Caco-2 (cell line): ENCODE measurements around the gene CYTH4. TPM values are rescaled to one million over a fixed set of nuclear protein-coding genes. Genes with fewer than 3 reads are reported as not detected.

Source experiments
- BruUV-seq: library from RNA; stranded (reverse); fragments of 400-500 nt; replicated peaks from 2 replicates; lab custom pipeline; 2021; lab: Mats Ljungman, UMichigan
- CTCF ChIA-PET: fragments of 300-600 bp; sonication (Branson Sonifier 250); formaldehyde crosslinking; loops from one replicate; lab custom pipeline; 2022; ENCODE audit warnings: antibody characterized with exemption; lab: Charles Lee
- POLR2A ChIA-PET: fragments of 300-600 bp; sonication (Branson Sonifier 250); formaldehyde crosslinking; loops from one replicate; lab custom pipeline; 2022; ENCODE audit warnings: antibody characterized with exemption; lab: Charles Lee
- DNase-seq, 2 experiments: peaks; one replicate each; pipeline versions ENCODE4 v3.0.0 to v3.0.0-alpha.2; 2020 to 2022
- H3K27me3 ChIP-seq: replicated peaks from 2 replicates; pipeline ENCODE4 v1.6.0; 2011; ENCODE audit warnings: low read length; ENCODE audit not compliant: control insufficient read depth, insufficient read depth
- H3K36me3 ChIP-seq: 2 replicates; pipeline ENCODE4 v1.5.1; 2011; ENCODE audit warnings: low read length; ENCODE audit not compliant: control insufficient read depth, insufficient read depth
- H3K4me1 ChIP-seq: fragments of 250-450 bp; sonication (Bioruptor Pico); 2 replicates; pipeline ENCODE4 v1.5.1; 2020; ENCODE audit warnings: mild to moderate bottlenecking
- H3K4me3 ChIP-seq: 2 replicates; pipeline ENCODE4 v1.5.1; 2011; ENCODE audit warnings: low read depth, mild to moderate bottlenecking, control low read depth, low read length
- H3K9me3 ChIP-seq: fragments of 250-450 bp; sonication (Bioruptor Pico); 2 replicates; pipeline ENCODE4 v1.5.1; 2020; ENCODE audit warnings: mild to moderate bottlenecking, moderate library complexity
- H3K27ac Mint-ChIP-seq: one replicate; pipeline ENCODE4 v1.8.0; 2022; ENCODE audit warnings: mixed read lengths; ENCODE audit not compliant: unreplicated experiment
- H3K27me3 Mint-ChIP-seq: one replicate; pipeline ENCODE4 v1.8.0; 2022; ENCODE audit warnings: mixed read lengths; ENCODE audit not compliant: insufficient read depth, unreplicated experiment
- H3K36me3 Mint-ChIP-seq: one replicate; pipeline ENCODE4 v1.8.0; 2022; ENCODE audit warnings: mild to moderate bottlenecking, mixed read lengths; ENCODE audit not compliant: insufficient read depth, unreplicated experiment
- H3K4me1 Mint-ChIP-seq: one replicate; pipeline ENCODE4 v1.8.0; 2022; ENCODE audit warnings: low read depth, mixed read lengths; ENCODE audit not compliant: unreplicated experiment
- H3K4me3 Mint-ChIP-seq: one replicate; pipeline ENCODE4 v1.8.0; 2022; ENCODE audit warnings: mild to moderate bottlenecking, moderate library complexity, mixed read lengths; ENCODE audit not compliant: unreplicated experiment
- H3K9me3 Mint-ChIP-seq: one replicate; pipeline ENCODE4 v1.8.0; 2022; ENCODE audit warnings: mixed read lengths; ENCODE audit not compliant: unreplicated experiment
- intact Hi-C: fragments of 100-400 bp; cut with micrococcal nuclease; formaldehyde crosslinking; loops from one replicate; pipeline ENCODE4 v1.10.0; 2022; ENCODE audit not compliant: unreplicated experiment
- total RNA-seq: library from RNA; stranded (reverse); gene quantifications from 2 replicates; pipeline ENCODE4 v1.2.3, GENCODE V29; 2022
- TF ChIP-seq, protein P1 (sequence below), 2 experiments: fragments of 200-600 bp in 1 of 2; IDR thresholded peaks; 1 replicate in 1 of 2; 2 replicates in 1 of 2; pipeline versions ENCODE4 v1.5.1 to v1.8.0; 2011 to 2022; ENCODE audit warnings: antibody characterized with exemption in 1 of 2, control low read depth in 1 of 2, inconsistent platforms in 1 of 2, low read depth in 1 of 2, low read length in 1 of 2, mild to moderate bottlenecking in 1 of 2, moderate library complexity in 1 of 2; ENCODE audit not compliant: insufficient read depth in 1 of 2, severe bottlenecking in 1 of 2, unreplicated experiment in 1 of 2

Gene CYTH4
- total RNA-seq, 1 experiment from 2014 or later = not detected

DNA sequence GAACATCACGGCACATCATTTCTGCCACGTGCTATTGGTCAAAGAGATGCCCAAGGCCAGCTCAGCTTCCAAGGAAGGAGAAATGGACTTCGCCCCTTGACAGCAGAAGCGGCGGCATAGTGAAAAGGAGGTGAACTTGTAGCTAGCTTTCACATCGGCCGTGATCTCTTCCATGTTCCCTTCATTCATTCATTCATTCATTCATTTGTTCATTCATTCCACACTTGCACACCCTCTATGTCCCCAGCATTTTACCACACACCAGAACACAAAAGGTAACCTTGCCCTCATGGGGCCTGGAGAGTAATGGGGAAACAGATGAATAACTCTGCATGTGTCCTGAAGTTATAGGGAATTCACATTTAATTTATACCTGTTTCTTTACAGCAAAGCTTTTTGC is 1.1 kb upstream of the CYTH4 start:
- H3K27me3 Mint-ChIP-seq = peaks cover 10% of the 10 kb centered on the region
- Histone ChIP-seq H3K4me3 (no peak overlapping the region), H3K27me3 (no peaks in the 10 kb centered on the region), H3K36me3 (no peaks in the 10 kb centered on the region), H3K4me1 (no peaks in the 10 kb centered on the region), H3K9me3 (no peaks in the 10 kb centered on the region)
- H3K36me3 Mint-ChIP-seq = no peaks in the 10 kb centered on the region
- H3K9me3 Mint-ChIP-seq = no peaks in the 10 kb centered on the region
- ChIA-PET POLR2A (no interaction called here), CTCF (no interaction called here)
- no peaks in the 10 kb centered on the region for H3K4me1 Mint-ChIP-seq
- no peak for DNase-seq
- no TSS peak for BruUV-seq
- TF ChIP-seq, protein P1, sequence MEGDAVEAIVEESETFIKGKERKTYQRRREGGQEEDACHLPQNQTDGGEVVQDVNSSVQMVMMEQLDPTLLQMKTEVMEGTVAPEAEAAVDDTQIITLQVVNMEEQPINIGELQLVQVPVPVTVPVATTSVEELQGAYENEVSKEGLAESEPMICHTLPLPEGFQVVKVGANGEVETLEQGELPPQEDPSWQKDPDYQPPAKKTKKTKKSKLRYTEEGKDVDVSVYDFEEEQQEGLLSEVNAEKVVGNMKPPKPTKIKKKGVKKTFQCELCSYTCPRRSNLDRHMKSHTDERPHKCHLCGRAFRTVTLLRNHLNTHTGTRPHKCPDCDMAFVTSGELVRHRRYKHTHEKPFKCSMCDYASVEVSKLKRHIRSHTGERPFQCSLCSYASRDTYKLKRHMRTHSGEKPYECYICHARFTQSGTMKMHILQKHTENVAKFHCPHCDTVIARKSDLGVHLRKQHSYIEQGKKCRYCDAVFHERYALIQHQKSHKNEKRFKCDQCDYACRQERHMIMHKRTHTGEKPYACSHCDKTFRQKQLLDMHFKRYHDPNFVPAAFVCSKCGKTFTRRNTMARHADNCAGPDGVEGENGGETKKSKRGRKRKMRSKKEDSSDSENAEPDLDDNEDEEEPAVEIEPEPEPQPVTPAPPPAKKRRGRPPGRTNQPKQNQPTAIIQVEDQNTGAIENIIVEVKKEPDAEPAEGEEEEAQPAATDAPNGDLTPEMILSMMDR (IDR thresholded peaks at IDR 0.05; ENCODE audit: insufficient read depth in 1 of 2, low read depth in 1 of 2, low read length in 1 of 2, severe bottlenecking in 1 of 2, unreplicated experiment in 1 of 2) = no peak
- no peak overlapping the region for H3K4me3 Mint-ChIP-seq
- no peak overlapping the region for H3K27ac Mint-ChIP-seq
- intact Hi-C loops = no loop called here

DNA sequence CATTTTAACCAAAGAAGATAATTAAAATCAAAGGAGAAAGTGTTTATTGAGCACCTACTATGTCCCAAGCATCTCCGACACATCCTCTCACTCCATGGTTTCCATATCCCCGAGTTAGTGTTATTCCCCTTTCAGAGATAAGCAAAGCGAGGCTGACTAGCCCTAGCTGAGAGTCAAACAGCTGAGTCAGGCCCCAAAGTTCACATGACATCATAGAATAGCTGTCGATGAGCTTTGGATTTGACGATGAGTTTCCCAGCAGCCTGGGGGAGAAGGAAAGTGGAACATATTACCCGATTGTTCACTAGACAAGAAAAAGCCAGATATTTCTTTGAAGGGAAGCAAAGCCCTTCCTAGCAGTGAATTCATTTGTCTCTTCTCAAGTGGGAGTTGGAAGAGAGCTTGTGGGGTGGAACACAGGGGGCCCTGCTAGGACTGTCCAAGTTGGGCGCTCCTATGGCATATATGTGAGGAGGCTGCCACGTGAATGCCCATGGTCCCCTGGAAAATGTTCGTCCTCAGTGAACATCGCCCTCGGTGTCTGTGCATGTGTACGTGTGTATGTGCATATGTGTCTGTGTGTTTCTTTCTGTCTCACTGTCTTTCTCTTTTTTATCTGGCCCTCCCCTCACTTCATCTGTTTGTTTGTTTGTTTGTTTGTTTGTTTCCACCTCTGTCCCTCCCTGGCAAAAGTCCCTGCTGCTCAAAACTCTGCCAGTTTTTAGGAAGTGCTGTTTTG is 493 bp upstream of the CYTH4 start:
- POLR2A ChIA-PET = no interaction called here
- H3K27ac Mint-ChIP-seq = no peak overlapping the region
- no peaks in the 10 kb centered on the region for H3K4me1 ChIP-seq
- no peak for DNase-seq
- peaks cover 5% of the 10 kb centered on the region for H3K36me3 Mint-ChIP-seq
- no peaks in the 10 kb centered on the region for H3K9me3 Mint-ChIP-seq
- H3K9me3 ChIP-seq = no peaks in the 10 kb centered on the region
- no peaks in the 10 kb centered on the region for H3K4me1 Mint-ChIP-seq
- intact Hi-C loops = no loop called here
- no peaks in the 10 kb centered on the region for H3K36me3 ChIP-seq
- TF ChIP-seq, protein P1 (IDR thresholded peaks at IDR 0.05; ENCODE audit: insufficient read depth in 1 of 2, low read depth in 1 of 2, low read length in 1 of 2, severe bottlenecking in 1 of 2, unreplicated experiment in 1 of 2) = no peak
- CTCF ChIA-PET = no interaction called here
- H3K27me3 ChIP-seq = no peaks in the 10 kb centered on the region
- no peak overlapping the region for H3K4me3 ChIP-seq
- no peak overlapping the region for H3K4me3 Mint-ChIP-seq
- peaks cover 15% of the 10 kb centered on the region for H3K27me3 Mint-ChIP-seq
- no TSS peak for BruUV-seq

DNA sequence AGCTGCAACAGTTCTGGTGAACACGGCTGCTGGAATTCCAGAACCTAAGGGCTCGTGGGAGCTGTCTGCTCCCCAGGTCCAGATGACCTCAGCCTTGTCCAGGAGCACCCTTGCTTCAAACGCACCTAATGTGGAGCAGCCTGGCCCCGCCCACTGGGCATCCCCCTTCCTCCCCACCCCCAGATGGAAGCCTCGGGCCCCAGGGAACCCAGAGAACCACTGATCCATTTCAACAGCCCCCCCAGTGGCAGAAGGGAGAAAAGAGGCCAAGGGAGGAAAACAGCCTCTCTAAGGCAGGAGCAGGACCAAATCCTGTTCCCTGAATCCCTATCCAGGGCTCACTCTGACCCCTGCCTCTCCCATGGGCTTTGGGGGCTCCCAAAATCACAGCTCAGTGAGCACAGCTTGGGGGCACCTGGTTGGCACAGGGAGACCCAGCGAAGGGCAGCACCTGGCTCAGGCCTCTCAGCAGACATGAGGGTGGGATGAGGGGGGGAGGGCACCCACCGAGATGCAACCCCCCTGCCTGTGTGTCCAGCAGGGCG is 1.2 kb downstream of the CYTH4 start:
- H3K27me3 Mint-ChIP-seq = peaks cover 15% of the 10 kb centered on the region
- peaks cover 6% of the 10 kb centered on the region for H3K36me3 Mint-ChIP-seq
- H3K9me3 Mint-ChIP-seq = no peaks in the 10 kb centered on the region
- Histone ChIP-seq H3K27me3 (no peaks in the 10 kb centered on the region), H3K4me3 (no peak overlapping the region), H3K4me1 (no peaks in the 10 kb centered on the region), H3K9me3 (no peaks in the 10 kb centered on the region), H3K36me3 (no peaks in the 10 kb centered on the region)
- intact Hi-C loops = no loop called here
- BruUV-seq = no TSS peak
- peak in 1 of 2 experiments; percentile 27 for DNase-seq
- CTCF ChIA-PET = interaction anchor here (0.6 to 0.7 kb wide), 2 partner anchors 22 to 676 kb away, joined by 4 to 7 read pairs; no protein-coding TSS in a partner anchor
- TF ChIP-seq, protein P1 (IDR thresholded peaks at IDR 0.05; ENCODE audit: insufficient read depth in 1 of 2, low read depth in 1 of 2, low read length in 1 of 2, severe bottlenecking in 1 of 2, unreplicated experiment in 1 of 2) = peak; percentile 16
- no peak overlapping the region for H3K27ac Mint-ChIP-seq
- POLR2A ChIA-PET = no interaction called here
- H3K4me3 Mint-ChIP-seq = no peak overlapping the region
- no peaks in the 10 kb centered on the region for H3K4me1 Mint-ChIP-seq
